ENCODE results near the gene COL25A1. TPM values are rescaled to one million over a fixed set of nuclear protein-coding genes. Genes with fewer than 3 reads are reported as not detected.
A peak's percentile ranks its signal among the peaks of the same experiment; 100 is the strongest.
"Not testable (repeated sequence)": the region's sequence is repeated elsewhere in the genome, so short reads cannot be mapped to it uniquely, and the experiment has no call there.

The COL25A1 gene
- total and polyA plus RNA-seq, 2 donors (not counting 3 experiments of a cell fraction or from before 2014, with no cell fraction given), result 0.21 to 3.5 TPM

DNA sequence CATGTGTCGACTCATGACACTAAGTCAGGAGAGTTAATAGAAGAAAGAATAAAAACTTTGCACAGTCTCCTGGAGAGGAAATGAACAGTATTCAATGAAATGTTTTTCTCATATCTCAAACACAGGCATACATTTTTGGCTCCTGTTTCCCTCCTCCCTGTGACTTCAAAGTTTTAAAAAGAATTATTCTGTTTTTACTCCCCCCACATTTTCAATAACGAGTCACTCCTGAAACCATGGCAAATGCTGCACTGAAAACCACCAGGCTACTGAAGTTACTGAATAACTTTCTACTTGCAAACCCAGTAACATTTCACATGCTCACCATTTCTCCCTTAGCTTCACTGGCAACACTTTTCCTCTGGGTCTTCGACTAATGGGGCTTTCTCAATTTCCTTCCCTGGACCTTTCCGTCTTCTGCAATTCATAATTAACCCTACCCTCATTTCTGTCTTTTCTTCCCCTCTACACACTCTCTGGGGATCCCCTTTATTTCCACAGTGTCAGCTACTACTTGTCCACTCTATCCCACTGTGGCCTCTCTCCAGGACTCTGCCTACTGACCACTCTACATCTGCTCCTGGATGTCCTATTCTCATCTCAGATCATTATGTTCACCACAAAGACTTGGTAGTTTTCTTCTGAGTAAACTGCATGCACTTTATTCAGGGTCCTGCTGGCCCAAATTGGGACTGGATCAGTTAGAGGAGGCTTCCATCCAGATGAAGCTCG is 313.8 kb downstream of the COL25A1 start:
- Histone ChIP-seq H3K4me3 (replicated peaks in 1 of 3; ENCODE audit: insufficient read depth in 1 of 3, low read depth in 1 of 3, low read length in 3 of 3) (no peak overlapping the region), H2AFZ (ENCODE audit: low read depth, low read length) (no peak overlapping the region), H4K20me1 (replicated peaks; ENCODE audit: control insufficient read depth, extremely low read depth, insufficient read depth, low read length) (no peaks in the 10 kb centered on the region), H3K9me3 (replicated peaks; ENCODE audit: control insufficient read depth, insufficient read depth, low read length) (no peaks in the 10 kb centered on the region), H3K27ac (ENCODE audit: insufficient read depth, low read depth, low read length) (no peak overlapping the region), H3K9ac (replicated peaks; ENCODE audit: extremely low read depth, insufficient read depth, low read length) (no peak overlapping the region), H3K27me3 (ENCODE audit: control insufficient read depth in 2 of 2, insufficient read depth in 2 of 2, low read length in 2 of 2) (no peaks in the 10 kb centered on the region), H3K79me2 (ENCODE audit: control insufficient read depth, insufficient read depth, low read length) (no peaks in the 10 kb centered on the region), H3K9me1 (replicated peaks; ENCODE audit: control insufficient read depth, extremely low read depth, insufficient read depth, low read length) (no peaks in the 10 kb centered on the region), H3K4me2 (ENCODE audit: insufficient read depth, low read length) (no peak overlapping the region), H3K36me3 (ENCODE audit: control insufficient read depth in 2 of 2, extremely low read depth in 1 of 2, insufficient read depth in 2 of 2, low read length in 2 of 2) (no peaks in the 10 kb centered on the region), H3K4me1 (ENCODE audit: control insufficient read depth, extremely low read depth, insufficient read depth, low read length) (no peaks in the 10 kb centered on the region)
- no peak for TF ChIP-seq GATA2 (IDR thresholded peaks at IDR 0.05; ENCODE audit: insufficient read depth, insufficient read length, low read depth, low read length)
- TF ChIP-seq, protein P1, sequence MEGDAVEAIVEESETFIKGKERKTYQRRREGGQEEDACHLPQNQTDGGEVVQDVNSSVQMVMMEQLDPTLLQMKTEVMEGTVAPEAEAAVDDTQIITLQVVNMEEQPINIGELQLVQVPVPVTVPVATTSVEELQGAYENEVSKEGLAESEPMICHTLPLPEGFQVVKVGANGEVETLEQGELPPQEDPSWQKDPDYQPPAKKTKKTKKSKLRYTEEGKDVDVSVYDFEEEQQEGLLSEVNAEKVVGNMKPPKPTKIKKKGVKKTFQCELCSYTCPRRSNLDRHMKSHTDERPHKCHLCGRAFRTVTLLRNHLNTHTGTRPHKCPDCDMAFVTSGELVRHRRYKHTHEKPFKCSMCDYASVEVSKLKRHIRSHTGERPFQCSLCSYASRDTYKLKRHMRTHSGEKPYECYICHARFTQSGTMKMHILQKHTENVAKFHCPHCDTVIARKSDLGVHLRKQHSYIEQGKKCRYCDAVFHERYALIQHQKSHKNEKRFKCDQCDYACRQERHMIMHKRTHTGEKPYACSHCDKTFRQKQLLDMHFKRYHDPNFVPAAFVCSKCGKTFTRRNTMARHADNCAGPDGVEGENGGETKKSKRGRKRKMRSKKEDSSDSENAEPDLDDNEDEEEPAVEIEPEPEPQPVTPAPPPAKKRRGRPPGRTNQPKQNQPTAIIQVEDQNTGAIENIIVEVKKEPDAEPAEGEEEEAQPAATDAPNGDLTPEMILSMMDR (IDR thresholded peaks at IDR 0.05; ENCODE audit: extremely low read depth in 1 of 2, insufficient read depth in 1 of 2, low read depth in 1 of 2, low read length in 2 of 2), result no peak
- TF ChIP-seq FOS (IDR thresholded peaks at IDR 0.05; ENCODE audit: borderline replicate concordance, insufficient read depth, low read length), result no peak
- TF ChIP-seq EZH2 (IDR thresholded peaks at IDR 0.05; ENCODE audit: borderline replicate concordance, low read depth, low read length, severe bottlenecking), result no peak
- TF ChIP-seq, protein P2, sequence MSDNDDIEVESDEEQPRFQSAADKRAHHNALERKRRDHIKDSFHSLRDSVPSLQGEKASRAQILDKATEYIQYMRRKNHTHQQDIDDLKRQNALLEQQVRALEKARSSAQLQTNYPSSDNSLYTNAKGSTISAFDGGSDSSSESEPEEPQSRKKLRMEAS (IDR thresholded peaks at IDR 0.05; ENCODE audit: insufficient read depth, insufficient read length), result no peak
- no peak for TF ChIP-seq JUN (IDR thresholded peaks at IDR 0.05; ENCODE audit: borderline replicate concordance, insufficient read depth, insufficient read length, low read depth)
- intact Hi-C loops (cut with micrococcal nuclease) (no loop called here), dilution Hi-C loops (cut with MboI; ENCODE audit: extremely low pct_ligation_motif_present, low sequenced_read_pairs) (no loop called here)
- BruUV-seq (replicated peaks), result no TSS peak
- ChIA-PET POLR2A (no interaction called here), CTCF (no interaction called here)
- DNase-seq (ENCODE audit: low read depth, low spot score) (no peak), FAIRE-seq (peak; percentile 47)

DNA sequence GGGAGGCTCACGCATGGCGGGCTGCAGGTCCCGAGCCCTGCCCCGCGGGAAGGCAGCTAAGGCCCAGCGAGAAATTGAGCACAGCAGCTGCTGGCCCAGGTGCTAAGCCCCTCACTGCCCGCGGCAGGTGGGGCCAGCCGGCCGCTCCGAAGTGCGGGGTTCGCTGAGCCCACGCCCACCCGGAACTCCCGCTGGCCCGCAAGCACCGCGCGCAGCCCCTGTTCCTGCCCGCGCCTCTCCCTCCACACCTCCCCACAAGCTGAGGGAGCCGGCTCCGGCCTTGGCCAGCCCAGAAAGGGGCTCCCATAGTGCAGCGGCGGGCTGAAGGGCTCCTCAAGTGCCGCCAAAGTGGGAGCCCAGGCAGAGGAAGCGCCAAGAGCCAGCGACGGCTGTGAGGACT is 318.0 kb downstream of the COL25A1 start:
- H3K9ac ChIP-seq (replicated peaks; ENCODE audit: extremely low read depth, insufficient read depth, low read length); intact Hi-C loops (cut with micrococcal nuclease); POLR2A ChIA-PET; H3K27me3 ChIP-seq (ENCODE audit: control insufficient read depth in 2 of 2, insufficient read depth in 2 of 2, low read length in 2 of 2); dilution Hi-C loops (cut with MboI; ENCODE audit: extremely low pct_ligation_motif_present, low sequenced_read_pairs); CTCF ChIA-PET; H2AFZ ChIP-seq (ENCODE audit: low read depth, low read length); H3K4me2 ChIP-seq (ENCODE audit: insufficient read depth, low read length); H3K9me1 ChIP-seq (replicated peaks; ENCODE audit: control insufficient read depth, extremely low read depth, insufficient read depth, low read length); H3K79me2 ChIP-seq (ENCODE audit: control insufficient read depth, insufficient read depth, low read length); DNase-seq (ENCODE audit: low read depth, low spot score); H3K27ac ChIP-seq (ENCODE audit: insufficient read depth, low read depth, low read length); H3K9me3 ChIP-seq (replicated peaks; ENCODE audit: control insufficient read depth, insufficient read depth, low read length); H3K36me3 ChIP-seq (ENCODE audit: control insufficient read depth in 2 of 2, extremely low read depth in 1 of 2, insufficient read depth in 2 of 2, low read length in 2 of 2); H3K4me1 ChIP-seq (ENCODE audit: control insufficient read depth, extremely low read depth, insufficient read depth, low read length); BruUV-seq (replicated peaks); H3K4me3 ChIP-seq (replicated peaks in 1 of 3; ENCODE audit: insufficient read depth in 1 of 3, low read depth in 1 of 3, low read length in 3 of 3); H4K20me1 ChIP-seq (replicated peaks; ENCODE audit: control insufficient read depth, extremely low read depth, insufficient read depth, low read length); FAIRE-seq: not testable (repeated sequence)
